T follicular helper cell (primary cell): ENCODE measurements around the gene TMEM163.

Experiments
- DNase-seq: peaks from one replicate; pipeline ENCODE4 v3.0.0-alpha.2; 2020; ENCODE audit warnings: low read depth

TMEM163 gene

GRCh38 chr2:134410831-134411231 is 308.0 kb downstream of the TMEM163 start:
- DNase-seq = no peak

GRCh38 chr2:134410006-134410405 is 308.8 kb downstream of the TMEM163 start:
- no peak for DNase-seq

- no peak for DNase-seq
These were observed 310.0 kb downstream of the TMEM163 start for GRCh38 chr2:134408791-134409190.

GRCh38 chr2:134408386-134408785 is 310.4 kb downstream of the TMEM163 start:
- no peak for DNase-seq

- no peak for DNase-seq
These were observed 311.5 kb downstream of the TMEM163 start for GRCh38 chr2:134407154-134407890.

- DNase-seq = no peak
These were observed 312.1 kb downstream of the TMEM163 start for GRCh38 chr2:134406736-134407135.

- no peak for DNase-seq
These were observed 312.5 kb downstream of the TMEM163 start for GRCh38 chr2:134406311-134406710.
